Activated naive CD8-positive, alpha-beta T cell treated with anti-CD3 and anti-CD28 coated beads for 36 hours (primary cell): Measurements from ENCODE around the gene HOXA7. TPM values are rescaled to one million over a fixed set of nuclear protein-coding genes. Genes with fewer than 3 reads are reported as not detected.

Experiments used
- DNase-seq: peaks from one replicate; pipeline ENCODE4 v3.0.0; 2021
- H3K27ac Mint-ChIP-seq: one replicate; pipeline ENCODE4 v1.8.0; 2022; ENCODE audit warnings: mild to moderate bottlenecking, moderate library complexity, mixed read lengths
- H3K27me3 Mint-ChIP-seq: one replicate; pipeline ENCODE4 v1.8.0; 2022; ENCODE audit warnings: mild to moderate bottlenecking, mixed read lengths
- H3K36me3 Mint-ChIP-seq: one replicate; pipeline ENCODE4 v1.8.0; 2021; ENCODE audit warnings: mild to moderate bottlenecking, mixed read lengths
- H3K4me1 Mint-ChIP-seq: one replicate; pipeline ENCODE4 v1.8.0; 2021; ENCODE audit warnings: mixed read lengths
- H3K4me3 Mint-ChIP-seq: one replicate; pipeline ENCODE4 v1.8.0; 2022; ENCODE audit warnings: mild to moderate bottlenecking, moderate library complexity, mixed read lengths
- H3K9me3 Mint-ChIP-seq: one replicate; pipeline ENCODE4 v1.8.0; 2022; ENCODE audit warnings: mixed read lengths
- total RNA-seq, 2 experiments: library from RNA; stranded (reverse); gene quantifications; one replicate each; pipeline ENCODE4 v1.2.3, GENCODE V29; 2021

The HOXA7 gene
- total RNA-seq, 2 experiments from 2014 or later = not detected

GRCh38 chr7:27171637-27172314, 15.3 kb upstream of the HOXA7 start:
- H3K27ac Mint-ChIP-seq = no peak overlapping the region
- no peaks in the 10 kb centered on the region for H3K9me3 Mint-ChIP-seq
- no peak overlapping the region for H3K4me3 Mint-ChIP-seq
- H3K36me3 Mint-ChIP-seq = no peaks in the 10 kb centered on the region
- DNase-seq = no peak
- peaks cover 85% of the 10 kb centered on the region for H3K27me3 Mint-ChIP-seq
- peaks cover 20% of the 10 kb centered on the region for H3K4me1 Mint-ChIP-seq

- no peaks in the 10 kb centered on the region for H3K9me3 Mint-ChIP-seq
- H3K27ac Mint-ChIP-seq = no peak overlapping the region
- H3K36me3 Mint-ChIP-seq = no peaks in the 10 kb centered on the region
- DNase-seq = no peak
- H3K4me1 Mint-ChIP-seq = peaks cover 23% of the 10 kb centered on the region
- H3K27me3 Mint-ChIP-seq = peaks cover 85% of the 10 kb centered on the region
- H3K4me3 Mint-ChIP-seq = no peak overlapping the region
Observed at GRCh38 chr7:27171325-27171636, 14.8 kb upstream of the HOXA7 start.

- Mint-ChIP-seq H3K4me3 (no peak overlapping the region), H3K4me1 (peaks cover 24% of the 10 kb centered on the region), H3K27me3 (peaks cover 85% of the 10 kb centered on the region), H3K27ac (no peak overlapping the region), H3K36me3 (no peaks in the 10 kb centered on the region), H3K9me3 (no peaks in the 10 kb centered on the region)
- no peak for DNase-seq
Observed at GRCh38 chr7:27170426-27171324, 14.2 kb upstream of the HOXA7 start.

- DNase-seq = no peak
- H3K4me1 Mint-ChIP-seq = peaks cover 27% of the 10 kb centered on the region
- no peaks in the 10 kb centered on the region for H3K36me3 Mint-ChIP-seq
- H3K27me3 Mint-ChIP-seq = peaks cover 83% of the 10 kb centered on the region
- no peaks in the 10 kb centered on the region for H3K9me3 Mint-ChIP-seq
- H3K27ac Mint-ChIP-seq = no peak overlapping the region
- H3K4me3 Mint-ChIP-seq = no peak overlapping the region
Observed at GRCh38 chr7:27169658-27170425, 13.4 kb upstream of the HOXA7 start.

- Mint-ChIP-seq H3K9me3 (no peaks in the 10 kb centered on the region), H3K4me1 (peaks cover 30% of the 10 kb centered on the region), H3K4me3 (no peak overlapping the region), H3K36me3 (no peaks in the 10 kb centered on the region), H3K27ac (no peak overlapping the region), H3K27me3 (peaks cover 89% of the 10 kb centered on the region)
- no peak for DNase-seq
Observed at GRCh38 chr7:27168265-27168947, 11.9 kb upstream of the HOXA7 start.

- DNase-seq = no peak
- Mint-ChIP-seq H3K4me3 (no peak overlapping the region), H3K4me1 (peaks cover 30% of the 10 kb centered on the region), H3K27ac (no peak overlapping the region), H3K9me3 (no peaks in the 10 kb centered on the region), H3K27me3 (peaks cover 94% of the 10 kb centered on the region), H3K36me3 (no peaks in the 10 kb centered on the region)
Observed at GRCh38 chr7:27167916-27168264, 11.4 kb upstream of the HOXA7 start.

GRCh38 chr7:27166531-27167505, 10.3 kb upstream of the HOXA7 start:
- peaks cover 25% of the 10 kb centered on the region for H3K4me1 Mint-ChIP-seq
- no peak overlapping the region for H3K4me3 Mint-ChIP-seq
- no peaks in the 10 kb centered on the region for H3K36me3 Mint-ChIP-seq
- H3K9me3 Mint-ChIP-seq = no peaks in the 10 kb centered on the region
- peaks cover 96% of the 10 kb centered on the region for H3K27me3 Mint-ChIP-seq
- no peak for DNase-seq
- H3K27ac Mint-ChIP-seq = peak overlapping the region; percentile 51

GRCh38 chr7:27165996-27166530, 9.6 kb upstream of the HOXA7 start:
- Mint-ChIP-seq H3K4me3 (no peak overlapping the region), H3K36me3 (no peaks in the 10 kb centered on the region), H3K9me3 (no peaks in the 10 kb centered on the region), H3K4me1 (peaks cover 23% of the 10 kb centered on the region), H3K27me3 (peaks cover 93% of the 10 kb centered on the region), H3K27ac (no peak overlapping the region)
- DNase-seq = no peak

- peak within 1 kb of the TSS; percentile 66 for H3K4me3 Mint-ChIP-seq
- H3K9me3 Mint-ChIP-seq = no peaks in the 10 kb centered on the region
- no peaks in the 10 kb centered on the region for H3K36me3 Mint-ChIP-seq
- no peak for DNase-seq
- peaks cover 91% of the 10 kb centered on the region for H3K27me3 Mint-ChIP-seq
- peak within 1 kb of the TSS; percentile 29 for H3K27ac Mint-ChIP-seq
- H3K4me1 Mint-ChIP-seq = peaks cover 24% of the 10 kb centered on the region
Observed at GRCh38 chr7:27165089-27165995, 8.9 kb upstream of the HOXA7 start, which contains the start of gene HOXA9. HOXA9 (minus strand) TSS chr7:27165537; CDS start chr7:27165457, 80 bp downstream.

- no peaks in the 10 kb centered on the region for H3K36me3 Mint-ChIP-seq
- peaks cover 92% of the 10 kb centered on the region for H3K27me3 Mint-ChIP-seq
- peak overlapping the region; percentile 29 for H3K27ac Mint-ChIP-seq
- H3K9me3 Mint-ChIP-seq = no peaks in the 10 kb centered on the region
- DNase-seq = no peak
- H3K4me3 Mint-ChIP-seq = no peak overlapping the region
- H3K4me1 Mint-ChIP-seq = peaks cover 26% of the 10 kb centered on the region
Observed at GRCh38 chr7:27164367-27165088, 8.1 kb upstream of the HOXA7 start.

GRCh38 chr7:27164045-27164366, 7.5 kb upstream of the HOXA7 start:
- no peak for DNase-seq
- H3K4me3 Mint-ChIP-seq = no peak overlapping the region
- peaks cover 26% of the 10 kb centered on the region for H3K4me1 Mint-ChIP-seq
- H3K27ac Mint-ChIP-seq = no peak overlapping the region
- H3K36me3 Mint-ChIP-seq = no peaks in the 10 kb centered on the region
- H3K27me3 Mint-ChIP-seq = peaks cover 92% of the 10 kb centered on the region
- H3K9me3 Mint-ChIP-seq = no peaks in the 10 kb centered on the region

GRCh38 chr7:27163288-27164044, 7.0 kb upstream of the HOXA7 start:
- no peaks in the 10 kb centered on the region for H3K9me3 Mint-ChIP-seq
- peaks cover 25% of the 10 kb centered on the region for H3K4me1 Mint-ChIP-seq
- no peak overlapping the region for H3K27ac Mint-ChIP-seq
- no peak overlapping the region for H3K4me3 Mint-ChIP-seq
- no peaks in the 10 kb centered on the region for H3K36me3 Mint-ChIP-seq
- DNase-seq = no peak
- peaks cover 92% of the 10 kb centered on the region for H3K27me3 Mint-ChIP-seq
